Measurements from ENCODE around the gene GRIP1.

Gene GRIP1

GRCh38 chr12:66640691-66641460 is 38.0 kb downstream of the GRIP1 start:
- no peak overlapping the region for H3K4me3 ChIP-seq (ENCODE audit: low read length)
- TF ChIP-seq ZNF274 (IDR thresholded peaks at IDR 0.05; ENCODE audit: low read depth, low read length), result no peak

GRCh38 chr12:66638666-66639065 is 40.2 kb downstream of the GRIP1 start:
- TF ChIP-seq ZNF274 (IDR thresholded peaks at IDR 0.05; ENCODE audit: low read depth, low read length), result no peak
- no peak overlapping the region for H3K4me3 ChIP-seq (ENCODE audit: low read length)

DNA sequence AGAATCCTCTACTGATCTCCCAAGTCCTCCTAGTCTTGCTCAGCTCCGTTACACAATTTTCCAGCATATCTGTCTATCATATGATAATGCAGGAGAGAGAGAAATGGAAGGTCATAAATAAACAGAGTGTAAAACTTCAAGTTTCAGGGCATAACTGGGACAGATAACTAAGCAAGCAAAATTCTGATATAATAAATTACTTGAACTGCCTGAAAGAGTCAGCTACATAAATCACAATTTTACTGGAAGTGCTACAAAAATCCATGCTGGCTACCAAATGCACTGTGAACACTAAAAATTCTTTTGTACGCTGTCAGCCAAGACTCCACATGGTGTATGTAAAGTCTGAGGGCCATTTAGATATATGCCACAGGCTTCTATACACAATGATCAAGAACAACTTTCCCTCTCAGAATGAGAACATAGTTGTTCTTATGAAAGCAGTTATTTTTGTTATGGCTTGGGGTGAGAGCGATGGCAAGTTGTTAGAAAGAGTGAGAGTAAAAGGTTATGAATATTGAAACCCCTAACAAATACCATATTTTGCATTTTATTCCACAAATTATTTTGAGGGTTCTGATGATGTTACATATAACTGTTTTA is 41.1 kb downstream of the GRIP1 start:
- H3K4me3 ChIP-seq (ENCODE audit: low read length), result no peak overlapping the region
- TF ChIP-seq ZNF274 (IDR thresholded peaks at IDR 0.05; ENCODE audit: low read depth, low read length), result no peak

DNA sequence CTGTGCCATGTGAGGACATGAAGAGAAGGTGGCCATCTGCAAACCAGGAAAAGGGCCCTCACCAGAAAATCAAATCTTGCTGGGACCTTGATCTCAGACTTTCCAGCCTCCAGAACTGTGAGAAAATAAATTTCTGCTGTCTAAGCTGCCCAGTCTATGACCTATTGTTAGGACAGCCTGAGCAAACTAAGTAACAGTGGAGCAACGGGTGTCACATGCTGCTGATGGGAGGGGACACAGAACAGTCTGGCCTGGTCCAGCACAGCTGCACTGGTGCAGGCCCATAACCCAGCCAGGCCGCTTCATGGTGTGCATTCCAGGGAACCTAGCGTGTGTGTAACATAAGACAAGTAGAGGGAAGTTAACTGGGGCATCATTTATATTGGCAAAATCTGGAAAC is 42.1 kb downstream of the GRIP1 start:
- H3K4me3 ChIP-seq (ENCODE audit: low read length), result no peak overlapping the region
- no peak for TF ChIP-seq ZNF274 (IDR thresholded peaks at IDR 0.05; ENCODE audit: low read depth, low read length)

GRCh38 chr12:66633676-66634075 is 45.2 kb downstream of the GRIP1 start:
- no peak overlapping the region for H3K4me3 ChIP-seq (ENCODE audit: low read length)
- TF ChIP-seq ZNF274 (IDR thresholded peaks at IDR 0.05; ENCODE audit: low read depth, low read length), result no peak

- H3K4me3 ChIP-seq (ENCODE audit: low read length), result no peak overlapping the region
- TF ChIP-seq ZNF274 (IDR thresholded peaks at IDR 0.05; ENCODE audit: low read depth, low read length), result no peak
Measured at GRCh38 chr12:66629138-66629870, 49.6 kb downstream of the GRIP1 start.

DNA sequence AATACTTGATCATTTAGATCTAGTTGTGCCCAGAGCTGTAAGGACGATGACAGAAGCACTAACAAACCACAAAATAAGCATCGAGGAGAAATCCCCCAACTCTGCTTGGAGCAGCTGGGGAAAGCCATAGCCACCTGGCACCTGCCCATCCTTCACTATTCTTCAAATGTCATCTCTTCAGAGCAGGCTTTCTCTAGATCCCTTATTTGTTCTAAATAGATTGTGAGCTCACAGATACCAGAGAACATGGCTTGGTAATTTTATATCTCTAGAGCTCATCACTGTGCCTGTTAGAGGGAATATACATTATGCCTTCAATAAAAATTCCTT is 50.9 kb downstream of the GRIP1 start:
- no peak for TF ChIP-seq ZNF274 (IDR thresholded peaks at IDR 0.05; ENCODE audit: low read depth, low read length)
- no peak overlapping the region for H3K4me3 ChIP-seq (ENCODE audit: low read length)

GRCh38 chr12:66627270-66627987 is 51.4 kb downstream of the GRIP1 start:
- H3K4me3 ChIP-seq (ENCODE audit: low read length), result no peak overlapping the region
- no peak for TF ChIP-seq ZNF274 (IDR thresholded peaks at IDR 0.05; ENCODE audit: low read depth, low read length)

DNA sequence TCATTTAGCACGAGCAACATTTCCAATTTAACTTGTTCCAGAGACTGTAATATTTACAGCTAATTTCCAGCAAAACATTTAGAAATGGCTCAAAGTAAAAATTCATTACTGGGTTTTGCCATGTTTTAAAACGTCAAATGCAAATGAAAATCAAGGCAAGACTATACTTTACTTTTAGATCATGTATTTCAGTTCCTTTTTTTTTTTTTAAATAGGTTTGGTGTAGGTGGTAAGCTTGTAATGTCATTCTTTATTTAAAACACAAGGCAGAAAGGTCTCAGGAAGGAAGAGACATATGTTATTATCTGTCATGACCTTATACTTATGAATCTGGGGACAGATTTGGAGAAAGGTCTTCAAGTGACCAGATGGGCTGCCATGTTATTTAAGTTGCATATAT is 54.1 kb downstream of the GRIP1 start:
- no peak overlapping the region for H3K4me3 ChIP-seq (ENCODE audit: low read length)
- no peak for TF ChIP-seq ZNF274 (IDR thresholded peaks at IDR 0.05; ENCODE audit: low read depth, low read length)

DNA sequence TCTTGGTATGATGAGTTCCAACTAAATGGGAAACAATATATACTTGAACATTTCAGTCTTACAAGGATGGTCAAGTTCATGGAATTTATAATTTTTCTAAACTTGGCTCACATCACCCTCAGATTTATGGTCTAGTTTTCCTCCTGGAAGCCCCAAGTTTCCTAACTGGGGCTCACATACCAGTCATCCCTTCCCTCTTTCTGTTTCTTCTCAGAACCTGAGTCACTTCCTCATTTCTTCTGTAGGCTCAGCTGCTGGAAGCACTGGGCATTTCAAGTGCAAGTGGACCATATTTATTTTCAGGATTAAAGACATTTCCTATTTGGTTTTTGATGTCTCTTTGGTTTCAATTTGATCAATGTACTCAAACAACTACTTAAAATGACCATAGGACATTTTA is 55.4 kb downstream of the GRIP1 start:
- no peak overlapping the region for H3K4me3 ChIP-seq (ENCODE audit: low read length)
- no peak for TF ChIP-seq ZNF274 (IDR thresholded peaks at IDR 0.05; ENCODE audit: low read depth, low read length)

DNA sequence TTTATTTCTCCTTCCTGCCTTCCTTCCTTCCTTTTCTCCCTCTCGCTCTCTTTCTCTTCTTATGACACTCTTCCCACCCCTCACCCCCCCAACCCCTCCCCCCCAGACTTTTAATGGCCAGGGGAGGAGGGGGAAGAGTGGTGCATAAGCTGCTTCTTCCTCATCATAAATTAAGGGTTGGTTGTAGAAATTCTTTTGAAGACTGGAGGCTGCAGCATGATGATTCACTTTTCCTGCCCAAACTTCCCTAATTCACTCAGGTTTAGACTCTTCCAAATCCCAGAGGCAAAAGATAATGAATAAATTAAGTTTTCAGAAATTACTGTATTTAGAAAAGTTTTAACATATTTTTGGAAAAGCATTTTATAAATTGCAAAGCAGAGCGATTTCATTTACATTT is 58.2 kb downstream of the GRIP1 start:
- TF ChIP-seq ZNF274 (IDR thresholded peaks at IDR 0.05; ENCODE audit: low read depth, low read length), result no peak
- H3K4me3 ChIP-seq (ENCODE audit: low read length), result no peak overlapping the region

GRCh38 chr12:66620026-66620425 is 58.9 kb downstream of the GRIP1 start:
- H3K4me3 ChIP-seq (ENCODE audit: low read length), result no peak overlapping the region
- TF ChIP-seq ZNF274 (IDR thresholded peaks at IDR 0.05; ENCODE audit: low read depth, low read length), result no peak

- H3K4me3 ChIP-seq (ENCODE audit: low read length), result no peak overlapping the region
- TF ChIP-seq ZNF274 (IDR thresholded peaks at IDR 0.05; ENCODE audit: low read depth, low read length), result no peak
Measured at GRCh38 chr12:66617991-66618390, 60.9 kb downstream of the GRIP1 start.

GRCh38 chr12:66612090-66612775 is 66.6 kb downstream of the GRIP1 start:
- no peak overlapping the region for H3K4me3 ChIP-seq (ENCODE audit: low read length)
- TF ChIP-seq ZNF274 (IDR thresholded peaks at IDR 0.05; ENCODE audit: low read depth, low read length), result no peak
